GM08714 (cell line): ENCODE data around the gene NECTIN1.

Source experiments
- H3K4me3 ChIP-seq: fragments of 200-500 bp; sonication (Bioruptor generic); 2 replicates; pipeline ENCODE4 v1.5.1; 2014; ENCODE audit warnings: mild to moderate bottlenecking, low read length, inconsistent platforms
- ZNF274 ChIP-seq: IDR thresholded peaks from 2 replicates; pipeline ENCODE4 v1.6.1; 2012; ENCODE audit warnings: mild to moderate bottlenecking, low read depth, low read length

The NECTIN1 gene

DNA sequence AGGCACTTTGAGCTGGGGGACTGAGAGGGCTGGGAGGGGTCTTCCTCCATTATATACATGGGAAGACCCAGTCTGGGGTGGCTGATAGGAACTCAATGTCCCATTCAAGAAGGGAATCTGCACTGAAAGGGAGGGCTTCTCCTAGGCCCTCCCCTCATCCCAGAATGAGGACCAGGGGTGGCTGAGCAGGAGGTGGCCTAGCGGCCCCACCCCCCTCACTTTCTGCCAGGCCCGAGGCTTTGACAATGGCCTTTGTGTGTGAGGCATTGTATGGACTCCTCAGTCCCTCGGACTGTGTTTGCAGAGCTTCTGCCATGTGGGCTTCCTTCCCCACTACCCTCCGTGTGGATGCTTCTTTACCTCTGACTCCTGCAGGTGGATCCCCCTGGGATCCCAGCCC lies 65.7 kb downstream of the NECTIN1 start:
- TF ChIP-seq ZNF274: no peak
- H3K4me3 ChIP-seq: no peak overlapping the region

DNA sequence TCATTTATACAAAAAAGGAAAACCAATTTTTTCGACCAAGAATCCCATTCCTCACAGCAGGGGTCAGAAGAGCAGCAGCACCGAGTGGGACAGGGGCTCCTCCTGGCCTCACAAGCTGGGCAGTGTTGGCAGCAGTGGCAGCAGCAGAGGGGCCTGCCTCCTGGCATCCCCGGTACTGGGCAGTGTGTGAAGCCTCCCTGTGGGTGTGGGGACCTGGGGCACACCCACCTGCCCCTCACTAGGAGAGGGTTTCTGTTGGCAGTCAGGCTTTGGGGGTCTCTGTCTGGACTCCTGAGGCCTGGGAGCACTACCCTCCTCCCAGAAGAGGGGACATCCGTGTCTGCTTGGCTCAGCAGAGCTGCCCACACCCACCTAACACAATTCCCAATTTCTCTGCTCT lies 67.8 kb downstream of the NECTIN1 start:
- H3K4me3 ChIP-seq: no peak overlapping the region
- TF ChIP-seq ZNF274: no peak

DNA sequence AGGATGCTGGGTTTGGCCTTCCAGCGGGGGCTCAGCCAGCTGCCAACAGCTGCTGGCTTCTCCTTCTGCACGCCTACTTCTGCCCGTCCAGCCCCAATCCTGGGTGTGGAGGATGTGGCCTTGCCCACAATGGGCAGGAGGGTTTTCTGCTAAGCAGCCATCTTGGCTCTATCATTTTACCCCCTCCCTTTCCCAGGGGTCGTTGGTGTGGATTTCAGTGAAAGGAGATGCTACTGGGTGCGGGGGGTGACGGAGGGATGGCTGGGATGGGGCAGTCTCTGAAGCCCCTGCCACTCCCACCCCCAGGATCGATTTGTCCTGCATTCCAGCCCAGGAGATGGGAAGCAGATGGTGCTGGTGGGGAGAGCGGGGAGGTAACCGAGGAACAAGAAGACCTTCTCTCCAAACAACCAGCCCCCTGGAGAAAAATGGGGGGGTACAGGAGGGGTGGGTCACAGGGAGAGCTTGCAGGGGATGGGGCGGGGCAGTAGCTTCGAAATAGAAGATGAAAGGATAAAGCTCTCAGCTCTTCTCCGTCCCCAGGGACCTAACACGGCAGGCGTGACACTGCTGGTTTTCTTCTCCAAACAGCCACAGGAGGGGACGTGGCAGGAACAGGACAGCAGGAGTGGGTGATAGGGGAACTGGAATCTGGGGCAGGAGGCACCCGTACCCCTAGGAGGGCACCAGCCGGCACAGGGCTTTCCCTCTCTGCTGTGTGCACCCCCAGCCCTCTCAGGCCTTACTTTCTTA lies 68.9 kb downstream of the NECTIN1 start:
- TF ChIP-seq ZNF274: no peak
- H3K4me3 ChIP-seq: no peak overlapping the region

DNA sequence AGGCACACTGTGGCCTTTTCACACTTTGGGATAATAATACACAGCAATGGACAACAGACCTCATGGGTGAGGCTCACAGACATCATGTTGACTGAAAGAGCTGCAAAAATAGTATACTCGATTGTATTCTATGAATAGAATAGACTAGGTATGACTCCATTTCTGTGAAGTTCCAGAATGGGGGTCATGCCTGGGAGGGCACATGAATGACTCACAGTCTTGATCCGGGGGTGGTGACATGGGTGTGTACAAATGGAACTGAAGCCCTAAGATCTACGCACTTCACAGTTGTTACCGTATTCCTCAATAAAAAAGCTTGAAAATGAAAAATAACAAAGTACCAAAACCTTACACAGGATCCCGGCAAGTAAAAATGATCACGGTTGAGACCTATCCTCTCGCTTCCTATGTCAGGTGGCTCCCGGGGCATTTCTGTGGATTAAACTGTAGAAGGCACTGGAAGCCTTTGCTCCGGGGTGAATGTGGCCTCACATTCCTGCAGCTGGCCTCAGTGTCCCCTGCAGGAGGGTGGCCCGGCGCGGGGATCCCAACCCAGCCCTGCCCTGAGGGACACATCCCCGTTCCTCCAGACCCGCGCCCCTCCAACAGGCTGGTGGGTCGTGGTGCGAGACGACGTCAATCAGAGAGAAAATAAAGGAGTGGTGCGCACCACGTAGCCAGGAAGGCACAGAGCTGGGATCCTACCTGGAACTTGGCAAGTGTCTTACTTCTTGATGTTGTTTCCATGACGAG lies 75.9 kb downstream of the NECTIN1 start:
- no peak overlapping the region for H3K4me3 ChIP-seq
- TF ChIP-seq ZNF274: no peak

DNA sequence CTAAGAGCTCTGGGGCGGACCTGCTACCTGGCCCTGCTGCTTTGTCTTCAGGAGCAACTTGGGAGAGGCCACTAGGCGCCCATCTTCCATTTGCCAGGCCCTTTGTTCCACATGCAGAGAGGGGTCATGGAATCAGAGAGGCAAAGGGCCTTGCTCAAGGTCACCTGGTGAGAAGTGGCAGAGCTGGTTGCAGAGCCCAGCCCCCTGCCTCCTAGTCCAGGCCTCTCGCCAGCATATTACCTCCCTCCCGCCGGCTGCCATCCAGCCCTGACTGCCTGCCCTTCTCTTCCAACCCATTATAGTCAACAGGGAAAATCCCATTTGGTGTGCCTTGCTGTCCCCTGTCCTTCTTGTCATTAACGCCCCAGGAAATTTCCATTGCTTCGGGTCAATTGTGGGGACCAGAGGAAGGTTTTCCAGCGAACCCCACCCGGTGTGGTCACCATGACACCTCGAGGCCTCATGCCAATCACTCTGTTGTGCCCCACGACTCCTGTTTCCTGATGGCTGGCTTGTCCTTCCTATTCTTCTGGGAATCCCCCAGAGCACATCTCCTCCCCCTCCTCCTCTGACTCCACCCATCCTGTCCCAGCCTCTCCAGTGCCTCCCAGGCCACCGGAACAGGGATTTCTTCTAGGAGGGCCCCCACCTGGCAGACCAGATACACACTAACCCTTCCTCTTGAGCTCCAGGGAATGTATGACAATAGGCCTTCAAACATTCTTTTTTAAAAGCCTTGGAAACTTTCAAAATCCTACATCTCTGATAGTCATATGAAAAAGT lies 77.0 kb downstream of the NECTIN1 start:
- H3K4me3 ChIP-seq: no peak overlapping the region
- no peak for TF ChIP-seq ZNF274

DNA sequence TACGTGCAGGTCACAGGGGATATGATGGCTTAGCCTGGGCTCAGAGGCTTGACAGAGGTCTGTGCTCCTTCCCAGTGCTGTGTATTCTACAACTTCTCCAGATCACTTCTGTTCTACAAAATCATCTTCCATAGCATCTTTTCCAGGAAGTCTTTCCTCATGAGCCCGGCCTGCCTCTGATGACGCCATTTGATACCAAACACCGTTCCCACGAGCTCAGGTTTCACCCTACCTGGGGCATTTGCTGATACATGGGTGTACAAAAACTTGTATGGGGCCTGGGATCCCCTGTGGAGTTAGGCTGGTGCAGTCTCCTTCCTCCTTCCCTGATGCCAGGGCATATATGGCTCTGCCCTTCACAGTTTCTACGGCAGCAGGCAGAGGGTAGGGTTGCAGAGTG lies 78.7 kb downstream of the NECTIN1 start:
- H3K4me3 ChIP-seq: no peak overlapping the region

DNA sequence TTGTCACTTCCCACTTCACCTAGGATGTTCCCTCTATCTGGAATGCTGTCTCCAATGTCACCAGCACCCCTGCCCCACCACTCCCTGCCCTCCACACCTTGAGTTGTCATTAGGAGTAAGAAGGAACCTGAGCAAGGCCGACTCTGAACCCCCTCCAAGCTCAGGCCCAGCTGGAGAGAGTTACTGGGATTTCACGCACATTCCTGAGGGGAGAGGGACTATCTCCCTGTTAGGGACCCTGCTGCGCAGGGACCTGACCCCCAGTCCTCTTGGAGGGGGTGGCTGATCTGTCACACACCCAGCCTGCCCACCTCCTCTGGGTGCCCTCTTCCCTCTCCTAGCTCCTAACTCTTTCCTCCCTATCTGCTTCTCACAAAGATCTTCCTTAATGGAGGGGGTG lies 81.7 kb downstream of the NECTIN1 start:
- H3K4me3 ChIP-seq: no peak overlapping the region
- no peak for TF ChIP-seq ZNF274

More for the DNA sequence above, 78.7 kb downstream of the NECTIN1 start:
- no peak for TF ChIP-seq ZNF274

DNA sequence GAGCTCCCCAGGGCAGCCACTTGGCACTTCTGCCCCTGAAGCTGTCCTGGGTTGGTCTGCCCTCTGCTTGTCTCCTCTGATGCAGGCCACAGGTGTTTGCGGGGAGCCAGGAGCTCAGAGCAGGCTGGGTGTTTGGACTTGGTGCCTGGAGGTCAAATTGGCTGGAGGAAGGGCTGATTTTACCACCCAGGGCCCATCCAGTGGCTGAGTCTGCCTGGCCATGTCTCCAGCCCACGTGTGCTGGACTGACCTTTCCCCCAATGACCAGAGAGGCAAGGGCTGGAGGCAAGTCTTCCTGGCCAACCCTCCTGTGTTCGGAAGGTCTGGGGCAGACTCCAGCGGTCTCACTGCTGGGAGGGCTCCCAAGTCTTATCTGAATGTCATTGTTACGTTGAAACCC lies 84.0 kb downstream of the NECTIN1 start:
- no peak overlapping the region for H3K4me3 ChIP-seq
- no peak for TF ChIP-seq ZNF274

DNA sequence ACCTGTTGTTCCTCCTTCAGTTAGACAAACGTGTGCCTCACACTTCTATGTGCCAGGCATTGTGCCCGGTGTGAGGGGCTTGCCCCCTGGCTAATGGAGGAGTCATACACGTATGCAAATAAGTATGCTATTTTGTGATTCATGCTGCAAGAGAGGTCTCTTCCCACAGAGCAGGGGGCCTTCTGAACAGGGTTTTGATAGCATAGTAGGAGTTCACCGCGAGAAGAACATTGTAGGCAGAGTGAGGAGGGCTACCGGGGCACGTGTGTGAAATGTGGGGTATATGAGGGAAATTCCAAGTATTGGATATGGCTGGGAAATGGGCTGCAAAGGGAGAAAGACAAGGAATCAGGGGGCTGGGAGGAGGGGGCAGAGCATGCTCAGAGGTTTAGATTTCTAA lies 84.5 kb downstream of the NECTIN1 start:
- no peak overlapping the region for H3K4me3 ChIP-seq
- no peak for TF ChIP-seq ZNF274

DNA sequence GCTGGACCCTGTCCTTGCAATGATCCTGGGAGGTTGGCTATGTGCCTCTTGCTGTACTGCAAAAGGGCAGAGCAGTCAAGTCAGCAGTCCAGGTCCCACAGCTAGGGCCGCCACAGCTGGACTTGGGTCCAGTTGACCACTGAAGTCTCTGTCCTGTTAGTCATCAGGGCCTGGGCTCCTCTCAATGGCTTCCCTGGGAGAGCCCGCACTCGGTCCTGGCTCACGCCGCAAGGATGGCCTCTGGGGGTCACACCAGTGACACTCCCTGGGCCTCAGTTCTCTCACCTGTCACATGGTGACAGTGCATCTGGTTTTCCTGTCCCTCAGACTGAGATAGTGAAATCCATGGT lies 85.1 kb downstream of the NECTIN1 start:
- no peak overlapping the region for H3K4me3 ChIP-seq
- TF ChIP-seq ZNF274: no peak

DNA sequence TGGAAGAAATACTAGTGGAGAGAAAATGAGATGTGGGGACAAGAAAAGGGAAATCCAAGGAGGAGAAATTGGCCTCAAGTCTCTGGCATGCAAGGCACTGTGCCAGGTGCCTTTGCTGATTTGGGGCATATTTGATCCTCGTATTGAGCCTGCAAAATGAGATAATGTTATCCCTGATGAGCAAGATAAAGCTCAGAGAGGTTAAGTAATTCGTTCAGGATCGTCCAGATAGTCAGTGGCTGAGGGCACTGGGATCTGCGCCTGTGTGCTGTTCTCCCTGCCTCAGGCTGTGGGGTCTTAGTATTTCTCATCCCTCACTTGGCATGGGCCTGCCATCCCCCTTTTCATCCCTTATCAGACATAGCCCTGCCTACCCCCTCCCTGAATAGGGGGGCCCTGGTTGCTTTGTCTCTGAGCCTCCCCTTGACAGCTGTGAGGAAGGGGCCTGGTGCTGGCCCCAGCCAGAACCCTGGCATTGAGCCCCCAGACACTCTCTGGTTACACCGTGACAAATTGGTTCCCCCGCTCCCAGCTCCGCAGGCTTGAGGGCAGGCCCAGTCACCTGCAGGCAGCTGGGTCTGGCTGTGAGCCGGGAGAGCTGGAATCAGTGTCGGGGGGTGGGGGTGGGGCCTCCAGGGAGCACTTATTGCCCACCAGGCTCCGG lies 85.7 kb downstream of the NECTIN1 start:
- H3K4me3 ChIP-seq: no peak overlapping the region
- no peak for TF ChIP-seq ZNF274

DNA sequence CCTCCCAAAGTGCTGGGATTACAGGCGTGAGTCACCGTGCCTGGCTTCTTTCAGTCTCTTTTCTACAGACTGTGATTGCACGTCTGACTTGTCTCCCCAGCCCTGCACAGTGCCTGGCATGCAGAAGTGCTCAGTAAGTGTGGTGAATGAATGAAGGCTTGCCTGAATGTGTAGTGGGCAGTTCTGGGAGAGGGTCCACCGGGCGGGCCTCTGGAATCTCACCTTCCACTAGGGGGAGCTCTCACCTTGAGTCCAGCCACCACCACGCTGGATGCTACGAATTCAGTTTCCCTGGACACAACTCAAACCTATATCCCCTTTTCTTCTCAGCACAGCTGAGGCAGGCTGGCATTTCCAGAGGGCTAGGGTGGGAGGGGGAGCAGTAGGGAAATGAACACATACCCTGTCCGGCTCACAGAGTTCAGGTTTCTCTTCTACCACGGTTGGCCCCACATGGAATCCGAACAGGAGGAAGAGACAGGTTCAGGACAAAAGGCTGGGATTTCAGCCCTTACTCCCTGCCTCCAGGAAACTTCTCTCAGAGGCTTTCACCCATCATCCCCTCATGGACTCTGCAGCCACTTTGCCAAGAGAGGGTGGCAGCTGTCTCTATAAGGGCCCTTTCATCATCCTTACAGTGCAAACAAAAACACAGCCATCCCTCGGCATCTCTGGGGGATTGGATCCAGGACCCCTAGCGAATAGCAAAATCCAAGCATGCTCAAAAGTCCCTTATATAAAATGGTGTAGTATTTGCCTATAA lies 86.8 kb downstream of the NECTIN1 start:
- no peak for TF ChIP-seq ZNF274
- H3K4me3 ChIP-seq: no peak overlapping the region

DNA sequence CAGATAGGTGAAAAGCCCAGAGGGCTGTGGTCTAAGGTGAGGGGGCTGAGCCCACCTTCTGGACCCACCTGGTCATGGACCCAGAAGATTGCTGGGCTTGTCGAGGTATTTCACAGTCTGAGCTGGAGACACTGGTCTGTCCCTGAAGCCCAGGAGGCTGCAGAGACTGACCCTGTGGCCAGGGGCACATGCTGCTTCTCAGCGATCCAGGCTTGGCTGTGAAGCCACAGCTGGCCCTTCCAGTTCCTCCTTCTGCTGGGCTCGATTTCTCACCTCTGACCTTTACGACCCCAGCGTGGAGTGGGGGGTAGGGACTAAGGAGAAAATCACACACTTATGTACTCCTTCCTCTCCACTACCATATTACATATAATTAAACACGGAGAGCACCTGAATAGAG lies 88.5 kb downstream of the NECTIN1 start:
- TF ChIP-seq ZNF274: no peak
- H3K4me3 ChIP-seq: no peak overlapping the region

DNA sequence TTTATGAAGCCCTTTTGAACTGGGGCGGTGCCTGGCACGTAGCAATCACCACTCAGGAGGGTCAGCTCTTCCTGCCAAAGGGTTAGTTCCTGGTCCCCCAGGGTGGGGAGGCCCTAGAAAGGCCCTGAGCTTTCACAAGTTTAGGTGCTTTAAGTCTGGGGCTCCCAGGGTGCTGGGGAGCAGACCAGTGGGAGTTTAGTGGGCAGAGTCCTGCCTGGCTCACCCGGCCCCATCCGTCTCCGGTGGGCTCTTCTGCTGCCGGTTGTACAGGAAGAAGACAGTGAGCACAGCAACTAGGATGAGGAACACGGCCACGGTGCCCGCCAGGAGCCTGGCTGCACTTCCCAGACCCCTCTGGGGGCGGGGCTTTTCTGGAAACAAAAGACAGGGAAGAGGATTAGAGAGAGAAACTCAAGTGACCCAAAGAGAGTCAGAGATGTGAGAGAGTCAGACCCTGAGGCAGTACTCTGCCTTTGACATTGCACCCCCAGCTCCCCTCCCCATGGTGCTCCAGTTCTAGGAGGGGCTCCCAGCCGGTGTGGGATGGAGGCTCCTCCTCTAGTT lies 89.3 kb downstream of the NECTIN1 start:
- TF ChIP-seq ZNF274: no peak
- H3K4me3 ChIP-seq: no peak overlapping the region
